Measurements from ENCODE around the gene OTOG. TPM values are rescaled to one million over a fixed set of nuclear protein-coding genes. Genes with fewer than 3 reads are reported as not detected.

Gene OTOG
- total RNA-seq, 3 donors from 2014 or later (not counting 1 experiment from before 2014, with no cell fraction given) = not detected

GRCh38 chr11:17512101-17512500 lies 35.0 kb upstream of the OTOG start:
- Mint-ChIP-seq H3K27ac (no peak overlapping the region), H3K4me1 (no peaks in the 10 kb centered on the region), H3K36me3 (no peaks in the 10 kb centered on the region), H3K9me3 (no peaks in the 10 kb centered on the region), H3K4me3 (no peak overlapping the region), H3K27me3 (ENCODE audit: low read depth in 2 of 2) (peaks cover 12 to 15% of the 10 kb centered on the region in 2 donors)
- no peaks in the 10 kb centered on the region for H3K27me3 ChIP-seq (ENCODE audit: control insufficient read depth, insufficient read depth, low read length)
- no peak overlapping the region for H3K4me3 ChIP-seq (ENCODE audit: low read length)
- no peak overlapping the region for H3K27ac ChIP-seq (ENCODE audit: low read length)
- H3K4me1 ChIP-seq (ENCODE audit: control insufficient read depth, insufficient read depth, low read length) = no peaks in the 10 kb centered on the region
- no peak for TF ChIP-seq CTCF (IDR thresholded peaks at IDR 0.05)
- ATAC-seq (no peak), DNase-seq (no peak)
- no peaks in the 10 kb centered on the region for H3K9me3 ChIP-seq (ENCODE audit: control insufficient read depth, insufficient read depth, low read length)
- intact Hi-C loops (cut with micrococcal nuclease) = no loop called here
- H3K36me3 ChIP-seq (ENCODE audit: control insufficient read depth, insufficient read depth, low read length) = no peaks in the 10 kb centered on the region
- WGBS (ENCODE audit: insufficient coverage) = 12% methylated on average over 2 of the region's 2 CpGs

GRCh38 chr11:17513853-17514252 lies 33.2 kb upstream of the OTOG start:
- no peaks in the 10 kb centered on the region for H3K4me1 ChIP-seq (ENCODE audit: control insufficient read depth, insufficient read depth, low read length)
- H3K4me3 Mint-ChIP-seq = no peak overlapping the region
- no peaks in the 10 kb centered on the region for H3K9me3 Mint-ChIP-seq
- H3K9me3 ChIP-seq (ENCODE audit: control insufficient read depth, insufficient read depth, low read length) = no peaks in the 10 kb centered on the region
- no peak for DNase-seq
- no peak overlapping the region for H3K27ac Mint-ChIP-seq
- no peak overlapping the region for H3K27ac ChIP-seq (ENCODE audit: low read length)
- no peaks in the 10 kb centered on the region for H3K4me1 Mint-ChIP-seq
- 56% methylated on average over 1 of the region's 1 CpG for WGBS (ENCODE audit: insufficient coverage)
- no peak overlapping the region for H3K4me3 ChIP-seq (ENCODE audit: low read length)
- H3K36me3 Mint-ChIP-seq = no peaks in the 10 kb centered on the region
- H3K36me3 ChIP-seq (ENCODE audit: control insufficient read depth, insufficient read depth, low read length) = no peaks in the 10 kb centered on the region
- ATAC-seq = no peak
- no peak for TF ChIP-seq CTCF (IDR thresholded peaks at IDR 0.05)
- peaks cover 12 to 15% of the 10 kb centered on the region in 2 donors for H3K27me3 Mint-ChIP-seq (ENCODE audit: low read depth in 2 of 2)
- intact Hi-C loops (cut with micrococcal nuclease) = no loop called here
- no peaks in the 10 kb centered on the region for H3K27me3 ChIP-seq (ENCODE audit: control insufficient read depth, insufficient read depth, low read length)

- Histone ChIP-seq H3K27ac (ENCODE audit: low read length) (no peak overlapping the region), H3K4me3 (ENCODE audit: low read length) (no peak overlapping the region), H3K9me3 (ENCODE audit: control insufficient read depth, insufficient read depth, low read length) (no peaks in the 10 kb centered on the region), H3K36me3 (ENCODE audit: control insufficient read depth, insufficient read depth, low read length) (no peaks in the 10 kb centered on the region), H3K4me1 (ENCODE audit: control insufficient read depth, insufficient read depth, low read length) (no peaks in the 10 kb centered on the region), H3K27me3 (ENCODE audit: control insufficient read depth, insufficient read depth, low read length) (no peaks in the 10 kb centered on the region)
- Mint-ChIP-seq H3K27me3 (ENCODE audit: low read depth in 2 of 2) (peaks cover 12 to 15% of the 10 kb centered on the region in 2 donors), H3K36me3 (no peaks in the 10 kb centered on the region), H3K27ac (no peak overlapping the region), H3K4me3 (no peak overlapping the region), H3K9me3 (no peaks in the 10 kb centered on the region), H3K4me1 (no peaks in the 10 kb centered on the region)
- ATAC-seq = no peak
- no peak for DNase-seq
- intact Hi-C loops (cut with micrococcal nuclease) = no loop called here
- no peak for TF ChIP-seq CTCF (IDR thresholded peaks at IDR 0.05)
- 86% methylated on average over 4 of the region's 4 CpGs for WGBS (ENCODE audit: insufficient coverage)
Measured at GRCh38 chr11:17514476-17514875, 32.6 kb upstream of the OTOG start.

GRCh38 chr11:17515443-17516176 lies 31.4 kb upstream of the OTOG start:
- H3K9me3 Mint-ChIP-seq = no peaks in the 10 kb centered on the region
- no peak for ATAC-seq

More at GRCh38 chr11:17515443-17516176, 31.4 kb upstream of the OTOG start:
- 81% methylated on average over 4 of the region's 5 CpGs for WGBS (ENCODE audit: insufficient coverage)
- Mint-ChIP-seq H3K4me1 (no peaks in the 10 kb centered on the region), H3K27me3 (ENCODE audit: low read depth in 2 of 2) (peaks cover 12 to 15% of the 10 kb centered on the region in 2 donors), H3K4me3 (no peak overlapping the region), H3K27ac (no peak overlapping the region), H3K36me3 (no peaks in the 10 kb centered on the region)
- H3K4me1 ChIP-seq (ENCODE audit: control insufficient read depth, insufficient read depth, low read length) = no peaks in the 10 kb centered on the region
- no peaks in the 10 kb centered on the region for H3K9me3 ChIP-seq (ENCODE audit: control insufficient read depth, insufficient read depth, low read length)
- no peaks in the 10 kb centered on the region for H3K27me3 ChIP-seq (ENCODE audit: control insufficient read depth, insufficient read depth, low read length)
- H3K27ac ChIP-seq (ENCODE audit: low read length) = no peak overlapping the region
- H3K36me3 ChIP-seq (ENCODE audit: control insufficient read depth, insufficient read depth, low read length) = no peaks in the 10 kb centered on the region
- no peak overlapping the region for H3K4me3 ChIP-seq (ENCODE audit: low read length)
- TF ChIP-seq CTCF (IDR thresholded peaks at IDR 0.05) = no peak
- DNase-seq = no peak
- intact Hi-C loops (cut with micrococcal nuclease) = no loop called here

All from natural killer cell (primary cell).